VCaP (cell line): ENCODE results near the gene MICAL3.
A peak's percentile ranks its signal among the peaks of the same experiment; 100 is the strongest.

Experiments used
- H3K27ac ChIP-seq: fragments of 450-650 bp; 2 replicates; pipeline ENCODE4 v1.5.1; 2017
- CTCF ChIP-seq: fragments of 450-650 bp; conservative IDR thresholded peaks from 2 replicates; pipeline ENCODE4 v1.5.1; 2017; ENCODE audit warnings: mild to moderate bottlenecking, moderate library complexity

MICAL3 gene

DNA sequence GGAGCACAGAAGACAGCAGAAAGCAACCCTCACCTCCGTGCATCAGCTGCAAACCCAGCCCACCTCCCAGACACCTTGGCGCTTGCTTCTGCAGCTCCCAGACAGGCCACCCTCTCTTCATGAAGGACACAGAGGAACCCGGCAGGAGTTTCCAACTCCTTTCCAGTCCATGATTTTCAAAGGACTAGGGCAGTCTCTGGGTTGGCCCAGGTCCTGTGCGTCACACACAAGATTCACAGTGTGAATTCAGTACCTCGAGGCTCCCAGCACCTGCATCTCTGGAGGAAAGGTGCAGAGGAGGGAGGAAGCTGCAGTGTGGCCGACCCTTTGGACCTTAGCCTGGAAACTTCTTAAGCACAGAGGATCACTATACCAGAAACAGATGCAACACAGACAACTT, 189.1 kb downstream of the MICAL3 start:
- TF ChIP-seq CTCF, result no peak
- no peak overlapping the region for H3K27ac ChIP-seq

GRCh38 chr22:17833489-17833888, 190.9 kb downstream of the MICAL3 start:
- H3K27ac ChIP-seq, result no peak overlapping the region

DNA sequence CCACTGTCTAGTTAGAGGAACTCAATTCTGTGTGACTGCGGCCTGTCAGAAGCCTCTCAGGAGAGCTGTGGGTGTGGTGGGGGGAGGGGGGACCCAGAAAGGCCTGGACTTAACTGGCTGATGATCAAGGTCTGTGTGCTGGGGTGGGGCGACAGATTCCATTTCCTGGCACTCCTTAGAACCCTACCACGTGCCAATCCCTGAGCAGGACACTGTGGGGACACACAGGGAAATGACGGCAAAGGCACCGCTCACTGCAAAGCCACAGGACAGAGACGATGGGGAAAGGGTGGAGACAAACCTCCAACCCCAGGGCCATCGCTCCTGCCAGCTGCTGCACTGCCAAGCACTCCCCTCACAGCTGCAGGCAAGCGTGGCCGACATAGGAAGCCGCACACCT, 191.7 kb downstream of the MICAL3 start:
- no peak overlapping the region; the same call in 1 of the 2 replicates for H3K27ac ChIP-seq
- no peak for TF ChIP-seq CTCF

More at GRCh38 chr22:17833489-17833888, 190.9 kb downstream of the MICAL3 start:
- no peak for TF ChIP-seq CTCF

DNA sequence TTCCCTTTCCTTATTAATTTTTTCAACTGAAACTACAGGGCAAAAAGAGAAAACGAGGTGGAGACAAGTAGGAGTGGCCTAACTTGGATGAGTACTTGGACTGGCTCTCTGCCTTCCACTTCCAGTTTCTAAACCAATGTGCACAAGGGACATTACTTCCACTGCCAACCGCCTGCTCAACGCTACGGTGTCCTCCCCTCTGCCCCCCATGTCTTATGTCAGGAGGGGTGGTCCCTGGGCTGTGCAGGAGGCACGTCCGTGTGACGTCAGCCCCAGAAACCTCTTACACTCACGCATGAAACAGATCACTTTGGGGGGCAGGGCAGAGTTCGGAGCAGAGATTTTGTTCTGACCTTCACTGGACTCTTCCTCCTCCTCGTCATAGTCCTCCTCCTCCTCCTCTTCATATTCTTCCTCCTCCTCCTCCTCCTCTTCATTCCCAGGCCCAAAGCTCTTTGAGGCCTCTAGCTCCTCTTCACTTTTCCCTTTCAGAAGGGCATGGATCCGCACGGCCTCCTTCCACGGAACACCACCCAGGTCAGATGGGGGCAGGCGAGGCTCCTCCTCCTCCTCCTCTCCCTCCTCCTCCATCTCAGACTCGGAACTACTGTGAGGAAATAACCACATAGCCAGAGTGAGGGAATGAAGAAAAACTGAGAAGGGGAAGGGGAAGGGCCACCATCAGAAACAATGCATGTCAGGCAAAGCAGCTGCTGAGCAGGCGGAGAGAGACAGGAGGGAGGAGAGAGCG, 192.7 kb downstream of the MICAL3 start:
- TF ChIP-seq CTCF, result no peak
- H3K27ac ChIP-seq, result peak overlapping the region; percentile 59; the same call in 1 of the 2 replicates

GRCh38 chr22:17830043-17830961, 194.1 kb downstream of the MICAL3 start:
- peak; percentile 100 for TF ChIP-seq CTCF
- H3K27ac ChIP-seq, result peak overlapping the region; percentile 59

- TF ChIP-seq CTCF, result no peak
- peak overlapping the region; percentile 59 for H3K27ac ChIP-seq
These were observed 194.7 kb downstream of the MICAL3 start for GRCh38 chr22:17829695-17830042.

GRCh38 chr22:17828502-17829080, 195.8 kb downstream of the MICAL3 start:
- TF ChIP-seq CTCF, result no peak
- no peak overlapping the region for H3K27ac ChIP-seq
